Hepatocyte (in vitro differentiated cells): ENCODE measurements around the gene SHOC1. TPM values are rescaled to one million over a fixed set of nuclear protein-coding genes. Genes with fewer than 3 reads are reported as not detected.
"Not testable (repeated sequence)": the region's sequence is repeated elsewhere in the genome, so short reads cannot be mapped to it uniquely, and the experiment has no call there.

Experiments
- DNase-seq: peaks from one replicate; pipeline ENCODE4 v3.0.0-alpha.2; 2016; ENCODE audit warnings: low spot score
- H2AFZ ChIP-seq: fragments of 200-600 bp; sonication (generic); 2 replicates; pipeline ENCODE4 v1.6.0; 2016; ENCODE audit warnings: antibody characterized with exemption, mild to moderate bottlenecking
- H3K27ac ChIP-seq: fragments of 200-600 bp; sonication (generic); 2 replicates; pipeline ENCODE4 v1.5.1; 2016; ENCODE audit warnings: mild to moderate bottlenecking
- H3K27me3 ChIP-seq: fragments of 200-600 bp; sonication (generic); 2 replicates; pipeline ENCODE4 v1.6.1; 2016
- H3K36me3 ChIP-seq: fragments of 200-600 bp; sonication (generic); replicated peaks from 2 replicates; pipeline ENCODE4 v1.5.1; 2016; ENCODE audit warnings: low read depth; ENCODE audit not compliant: insufficient read depth
- H3K4me1 ChIP-seq: fragments of 200-600 bp; sonication (generic); 2 replicates; pipeline ENCODE4 v1.5.1; 2016; ENCODE audit warnings: mild to moderate bottlenecking, moderate library complexity; ENCODE audit not compliant: insufficient read depth
- H3K4me2 ChIP-seq: fragments of 200-600 bp; sonication (generic); 2 replicates; pipeline ENCODE4 v1.6.0; 2016
- H3K4me3 ChIP-seq: fragments of 200-600 bp; sonication (generic); 2 replicates; pipeline ENCODE4 v1.5.1; 2016; ENCODE audit warnings: mild to moderate bottlenecking
- H3K79me2 ChIP-seq: fragments of 200-600 bp; sonication (generic); 2 replicates; pipeline ENCODE4 v1.6.0; 2017; ENCODE audit warnings: mild to moderate bottlenecking
- H3K9me2 ChIP-seq: fragments of 200-600 bp; sonication (generic); replicated peaks from 2 replicates; pipeline ENCODE4 v1.6.0; 2017; ENCODE audit warnings: mild to moderate bottlenecking; ENCODE audit not compliant: insufficient read depth
- H3K9me3 ChIP-seq: fragments of 200-600 bp; sonication (generic); 2 replicates; pipeline ENCODE4 v1.5.1; 2016; ENCODE audit warnings: low read depth, mild to moderate bottlenecking
- H4K20me1 ChIP-seq: fragments of 200-600 bp; sonication (generic); 2 replicates; pipeline ENCODE4 v1.6.0; 2016; ENCODE audit warnings: mild to moderate bottlenecking; ENCODE audit not compliant: insufficient read depth, poor library complexity, severe bottlenecking
- CTCF ChIP-seq: fragments of 200-600 bp; sonication (generic); IDR thresholded peaks from 2 replicates; pipeline ENCODE4 v1.5.1; 2016; ENCODE audit warnings: antibody characterized with exemption, mild to moderate bottlenecking; ENCODE audit not compliant: poor library complexity
- EZH2 ChIP-seq: fragments of 200-600 bp; sonication (generic); IDR thresholded peaks from 2 replicates; pipeline ENCODE4 v1.6.1; 2016; ENCODE audit warnings: antibody characterized with exemption, mild to moderate bottlenecking, borderline replicate concordance
- EZH2phosphoT487 ChIP-seq: fragments of 200-600 bp; sonication (generic); IDR thresholded peaks from one replicate; pipeline ENCODE4 v1.6.1; 2018; ENCODE audit warnings: antibody characterized with exemption, mild to moderate bottlenecking, low read depth, moderate library complexity; ENCODE audit not compliant: unreplicated experiment, severe bottlenecking
- WGBS: methylation state at CpG from one replicate; pipeline ENCODE4 v1.1.6; 2016; ENCODE audit warnings: low lambda C conversion rate; ENCODE audit errors: missing lambda C conversion rate; 5-methylcytosine and 5-hydroxymethylcytosine counted together
- polyA plus RNA-seq: library from polyadenylated mRNA; unstranded; fragments of >200 nt; fragmentation: Nextera tagmentation; extraction: Ambion mirVana; gene quantifications from 2 replicates; pipeline ENCODE4 v1.2.1, GENCODE V29; 2016
- total RNA-seq: library from RNA; depleted of rRNA; stranded (reverse); fragments of >200 nt; gene quantifications from 2 replicates; pipeline ENCODE4 v1.2.3, GENCODE V29; 2014

Gene SHOC1
- total and polyA plus RNA-seq, 2 experiments from 2014 or later = 0.12 to 0.37 TPM

- H3K36me3 ChIP-seq = no peaks in the 10 kb centered on the region
- H3K4me2 ChIP-seq = no peak overlapping the region
- TF ChIP-seq EZH2phosphoT487 (no peak), EZH2 (no peak), CTCF (no peak)
- H3K9me2 ChIP-seq = no peaks in the 10 kb centered on the region
- H3K27me3 ChIP-seq = no peaks in the 10 kb centered on the region
- H4K20me1 ChIP-seq = no peaks in the 10 kb centered on the region
- H3K27ac ChIP-seq = no peak overlapping the region
- H3K4me3 ChIP-seq = no peak overlapping the region
- H2AFZ ChIP-seq = no peak overlapping the region
- no peaks in the 10 kb centered on the region for H3K79me2 ChIP-seq
- WGBS = 100% methylated on average over 1 of the region's 1 CpG
- peaks cover 8% of the 10 kb centered on the region for H3K4me1 ChIP-seq
- H3K9me3 ChIP-seq = no peaks in the 10 kb centered on the region
- DNase-seq = no peak
These were observed 24.6 kb upstream of the SHOC1 start for GRCh38 chr9:111819360-111819759.

GRCh38 chr9:111815285-111816070 is 20.7 kb upstream of the SHOC1 start:
- TF ChIP-seq CTCF (no peak), EZH2phosphoT487 (no peak), EZH2 (no peak)
- H3K4me3 ChIP-seq = no peak overlapping the region
- 89% methylated on average over 7 of the region's 7 CpGs for WGBS
- H3K36me3 ChIP-seq = no peaks in the 10 kb centered on the region
- H3K27me3 ChIP-seq = no peaks in the 10 kb centered on the region
- H3K79me2 ChIP-seq = no peaks in the 10 kb centered on the region
- no peak overlapping the region for H2AFZ ChIP-seq
- H3K4me1 ChIP-seq = peaks cover 8% of the 10 kb centered on the region
- H3K9me2 ChIP-seq = no peaks in the 10 kb centered on the region
- H3K4me2 ChIP-seq = no peak overlapping the region
- no peak overlapping the region for H3K27ac ChIP-seq
- H3K9me3 ChIP-seq = no peaks in the 10 kb centered on the region
- DNase-seq = no peak
- no peaks in the 10 kb centered on the region for H4K20me1 ChIP-seq

GRCh38 chr9:111812337-111812736 is 17.6 kb upstream of the SHOC1 start:
- Histone ChIP-seq H3K9me3 (no peaks in the 10 kb centered on the region), H3K27me3 (no peaks in the 10 kb centered on the region), H3K79me2 (no peaks in the 10 kb centered on the region), H3K36me3 (no peaks in the 10 kb centered on the region), H3K4me1 (peaks cover 8% of the 10 kb centered on the region), H3K27ac (no peak overlapping the region), H2AFZ (no peak overlapping the region), H3K4me3 (no peak overlapping the region), H3K9me2 (no peaks in the 10 kb centered on the region), H4K20me1 (no peaks in the 10 kb centered on the region), H3K4me2 (no peak overlapping the region)
- WGBS = 80% methylated on average over 3 of the region's 3 CpGs
- DNase-seq = no peak
- TF ChIP-seq EZH2 = no peak
- TF ChIP-seq EZH2phosphoT487 = no peak
- no peak for TF ChIP-seq CTCF

GRCh38 chr9:111810908-111811307 is 16.2 kb upstream of the SHOC1 start:
- WGBS = 89% methylated on average over 4 of the region's 4 CpGs
- Histone ChIP-seq H3K9me3 (no peaks in the 10 kb centered on the region), H2AFZ (no peak overlapping the region), H3K4me3 (no peak overlapping the region), H3K9me2 (no peaks in the 10 kb centered on the region), H3K36me3 (no peaks in the 10 kb centered on the region), H3K79me2 (no peaks in the 10 kb centered on the region), H4K20me1 (no peaks in the 10 kb centered on the region), H3K27me3 (no peaks in the 10 kb centered on the region), H3K27ac (no peak overlapping the region), H3K4me1 (no peaks in the 10 kb centered on the region), H3K4me2 (no peak overlapping the region)
- DNase-seq = no peak
- TF ChIP-seq CTCF = no peak
- TF ChIP-seq EZH2phosphoT487 = no peak
- no peak for TF ChIP-seq EZH2

GRCh38 chr9:111810415-111810814 is 15.7 kb upstream of the SHOC1 start:
- not testable (repeated sequence) for H3K79me2 ChIP-seq, H4K20me1 ChIP-seq, H3K27ac ChIP-seq, H3K36me3 ChIP-seq, H3K9me2 ChIP-seq, DNase-seq, H3K4me3 ChIP-seq, H3K4me1 ChIP-seq, H3K9me3 ChIP-seq, H3K27me3 ChIP-seq, H2AFZ ChIP-seq, H3K4me2 ChIP-seq
- 86% methylated on average over 2 of the region's 2 CpGs for WGBS
